Small intestine (tissue), 7 donors: ENCODE data around the gene CYFIP1. TPM values are rescaled to one million over a fixed set of nuclear protein-coding genes. Genes with fewer than 3 reads are reported as not detected.

Experiments
- DNase-seq, 2 donors: peaks; one replicate each; pipeline versions ENCODE4 v3.0.0 to v3.0.0-alpha.2; 2013
- FAIRE-seq: peaks from 2 replicates; lab custom pipeline; 2012; peaks lifted over from hg19 to GRCh38; lab: Jason Lieb, UNC
- H3K27ac ChIP-seq, 3 donors: one replicate each; pipeline ENCODE4 v1.5.1; 2013; ENCODE audit warnings: low read length in 2 of 3, mild to moderate bottlenecking in 2 of 3, control low read depth in 1 of 3, inconsistent platforms in 1 of 3, low read depth in 1 of 3, moderate library complexity in 1 of 3
- H3K27me3 ChIP-seq, 3 donors: one replicate each; pipeline ENCODE4 v1.6.1; 2013; ENCODE audit warnings: low read length in 3 of 3, inconsistent platforms in 1 of 3; ENCODE audit not compliant: control insufficient read depth in 3 of 3, insufficient read depth in 3 of 3
- H3K36me3 ChIP-seq, 3 donors: one replicate each; pipeline ENCODE4 v1.6.1; 2013; ENCODE audit warnings: low read length in 3 of 3, inconsistent platforms in 1 of 3, low read depth in 1 of 3, mild to moderate bottlenecking in 1 of 3, moderate library complexity in 1 of 3; ENCODE audit not compliant: control insufficient read depth in 3 of 3, insufficient read depth in 2 of 3
- H3K4me1 ChIP-seq, 3 donors: one replicate each; pipeline ENCODE4 v1.6.1; 2013; ENCODE audit warnings: low read length in 2 of 3, inconsistent platforms in 1 of 3, low read depth in 1 of 3, mild to moderate bottlenecking in 1 of 3, moderate library complexity in 1 of 3; ENCODE audit not compliant: control insufficient read depth in 3 of 3, insufficient read depth in 2 of 3
- H3K4me3 ChIP-seq, 3 donors: one replicate each; pipeline ENCODE4 v1.5.1; 2013; ENCODE audit warnings: low read length in 3 of 3, control low read depth in 1 of 3, inconsistent platforms in 1 of 3, low read depth in 1 of 3, mild to moderate bottlenecking in 1 of 3, moderate library complexity in 1 of 3
- H3K9me3 ChIP-seq, 2 donors: one replicate each; pipeline ENCODE4 v1.6.1; 2013; ENCODE audit warnings: low read depth in 1 of 2, low read length in 1 of 2; ENCODE audit not compliant: control insufficient read depth in 2 of 2, insufficient read depth in 1 of 2
- WGBS, 3 donors: extraction: QIAGEN DNeasy Blood & Tissue Kit; methylation state at CpG; one replicate each; pipeline ENCODE4 v1.1.7; 2013; 5-methylcytosine and 5-hydroxymethylcytosine counted together
- polyA plus RNA-seq, 4 donors: library from polyadenylated mRNA; stranded (reverse) in 3 of 4; unstranded in 1 of 4; fragments of 200-250 nt in 3 of 4; fragments of 120-200 nt in 1 of 4; gene quantifications; one replicate each; pipeline versions ENCODE4 v1.2.1 to v1.2.3, GENCODE V29; 2013
- donor health status: healthy with polysubstance abuse.
- donor health status: control.
- donor health status: control.
- donor health status: Bipolar disorder and iron deficiency.
- donor health status: healthy.

Gene CYFIP1
- polyA plus RNA-seq, 4 donors = 35.9 to 93.9 (median 51.8) TPM

- WGBS, 3 donors = 65 to 95% (median 83%) methylated on average over 2 of the region's 2 CpGs
- DNase-seq (no peak), FAIRE-seq (no peak)
- Histone ChIP-seq H3K27me3 (no peaks in the 10 kb centered on the region), H3K4me3 (no peak overlapping the region), H3K9me3 (no peaks in the 10 kb centered on the region), H3K36me3 (peaks cover 3 to 12% (median 3%) of the 10 kb centered on the region in 3 donors), H3K27ac (no peak overlapping the region), H3K4me1 (peaks cover 0 to 2% (median 0%) of the 10 kb centered on the region in 3 donors)
Measured at GRCh38 chr15:22845289-22845900, 134.8 kb downstream of the CYFIP1 start.

- peaks cover 0 to 2% (median 0%) of the 10 kb centered on the region in 3 donors for H3K4me1 ChIP-seq
- 74 to 84% (median 77%) methylated on average over 19 of the region's 19 CpGs for WGBS, 3 donors
- H3K36me3 ChIP-seq = peaks cover 3 to 10% (median 3%) of the 10 kb centered on the region in 3 donors
- no peak overlapping the region for H3K27ac ChIP-seq
- H3K27me3 ChIP-seq = no peaks in the 10 kb centered on the region
- no peak for FAIRE-seq
- H3K4me3 ChIP-seq = no peak overlapping the region
- no peaks in the 10 kb centered on the region for H3K9me3 ChIP-seq
- DNase-seq = no peak
Measured at GRCh38 chr15:22844421-22845288, 135.5 kb downstream of the CYFIP1 start.

DNA sequence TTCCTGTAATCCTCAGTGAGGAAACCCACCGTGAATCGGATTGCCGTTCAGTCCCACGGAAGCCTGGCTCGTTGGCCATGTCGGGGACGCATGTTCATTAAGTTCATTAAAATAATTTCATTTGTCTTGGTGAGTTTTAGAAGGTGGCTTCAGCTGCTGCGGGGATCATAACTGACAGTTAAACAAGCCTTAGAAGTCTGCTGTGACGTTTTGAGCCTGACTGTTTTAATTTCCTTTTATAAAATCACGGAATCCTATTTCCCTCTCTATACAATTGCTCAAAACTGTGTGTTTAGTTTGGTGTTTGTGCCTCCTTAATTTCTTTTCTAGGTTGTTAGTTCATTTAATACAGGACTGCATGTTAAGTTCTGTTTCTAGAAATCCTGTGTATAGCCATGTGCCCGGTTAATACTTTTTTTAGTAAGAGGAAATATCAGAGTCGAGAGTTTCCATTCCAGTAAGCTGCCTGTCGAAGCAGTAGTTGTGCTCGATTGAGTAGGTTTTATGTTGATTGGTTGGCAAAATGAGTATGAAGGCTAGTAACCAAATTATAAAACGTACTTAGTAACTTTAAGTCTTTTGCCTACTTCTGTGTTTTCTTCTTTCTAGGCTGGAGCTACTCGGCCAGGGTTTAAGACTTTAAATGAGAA lies 141.0 kb downstream of the CYFIP1 start:
- 0 to 1% (median 0%) methylated on average over 16 of the region's 16 CpGs for WGBS, 3 donors
- H3K4me1 ChIP-seq = peaks cover 0 to 2% (median 0%) of the 10 kb centered on the region in 3 donors
- FAIRE-seq = no peak

DNA sequence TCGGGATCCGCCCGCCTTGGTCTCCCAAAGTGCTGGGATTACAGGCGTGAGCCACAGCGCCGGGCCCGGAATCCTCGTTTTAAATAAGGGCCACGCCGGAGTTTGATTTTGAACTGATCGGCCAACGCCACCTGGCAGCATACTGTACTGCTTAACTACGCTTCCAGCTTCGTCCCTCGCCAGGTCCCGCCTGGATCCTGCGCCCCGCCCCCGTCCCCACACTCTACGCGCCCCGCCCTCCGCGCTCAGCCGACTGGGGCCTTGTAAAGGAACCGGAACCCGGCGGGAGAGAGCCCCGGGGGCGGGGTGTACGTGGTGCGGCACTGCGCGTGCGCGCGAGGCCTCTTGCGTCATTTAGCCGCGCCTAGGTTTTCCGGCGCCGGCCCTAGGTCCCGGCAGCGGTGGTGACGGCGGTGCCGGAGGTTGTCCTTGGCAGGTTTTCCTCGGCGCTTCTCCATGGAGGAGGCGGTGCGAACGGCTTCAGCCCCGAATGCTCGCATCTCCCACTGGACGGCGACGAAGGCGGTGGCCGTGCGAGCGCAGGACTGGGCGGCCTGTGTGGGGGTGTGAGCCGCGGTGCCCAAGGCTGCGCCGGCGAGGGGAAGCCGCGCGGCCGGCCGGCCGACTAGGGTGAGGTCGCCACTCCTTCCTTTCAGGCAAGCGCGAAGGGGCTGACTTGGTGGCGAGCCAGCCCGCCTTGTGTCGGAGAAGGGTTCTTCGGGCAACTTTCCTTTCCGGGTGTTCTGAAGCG lies 141.7 kb downstream of the CYFIP1 start, which contains the start of gene NIPA2:
Gene NIPA2 (plus strand): TSS at position 375 of the 751 bp plus-strand sequence. CDS start 13,066 bp downstream, outside the sequence.
- DNase-seq (peak; percentile 98 to 100), FAIRE-seq (no peak)
- peak within 1 kb of the TSS; percentile 69 to 82 (median 80) for H3K4me3 ChIP-seq

More for the DNA sequence above, 141.0 kb downstream of the CYFIP1 start:
- peaks cover 0 to 2% (median 0%) of the 10 kb centered on the region in 3 donors for H3K36me3 ChIP-seq
- DNase-seq = peak; percentile 21 to 23
- peak overlapping the region; percentile 69 to 82 (median 80) for H3K4me3 ChIP-seq
- H3K27ac ChIP-seq = peak overlapping the region; percentile 89 to 96 (median 95)
- no peaks in the 10 kb centered on the region for H3K27me3 ChIP-seq
- no peaks in the 10 kb centered on the region for H3K9me3 ChIP-seq

GRCh38 chr15:22831473-22831872 lies 148.7 kb downstream of the CYFIP1 start:
- DNase-seq (no peak), FAIRE-seq (no peak)
- Histone ChIP-seq H3K9me3 (peaks cover 0 to 1% of the 10 kb centered on the region in 2 donors), H3K4me3 (no peak overlapping the region), H3K4me1 (no peaks in the 10 kb centered on the region), H3K36me3 (peaks cover 2 to 7% (median 6%) of the 10 kb centered on the region in 3 donors), H3K27me3 (no peaks in the 10 kb centered on the region), H3K27ac (no peak overlapping the region)
- WGBS, 3 donors = 57 to 84% (median 79%) methylated on average over 1 of the region's 1 CpG

More for the DNA sequence above, 141.7 kb downstream of the CYFIP1 start, which contains the start of gene NIPA2:
- WGBS, 3 donors = 0% methylated on average over 66 to 83 of the region's 83 CpGs
- Histone ChIP-seq H3K27me3 (no peaks in the 10 kb centered on the region), H3K9me3 (no peaks in the 10 kb centered on the region), H3K4me1 (peaks cover 0 to 2% (median 0%) of the 10 kb centered on the region in 3 donors), H3K36me3 (no peaks in the 10 kb centered on the region), H3K27ac (peak within 1 kb of the TSS; percentile 89 to 96 (median 95))

GRCh38 chr15:22827125-22827524 lies 153.0 kb downstream of the CYFIP1 start:
- WGBS, 3 donors = 69 to 100% (median 89%) methylated on average over 1 of the region's 1 CpG

GRCh38 chr15:22823495-22824128 lies 156.6 kb downstream of the CYFIP1 start:
- WGBS, 3 donors = 94 to 97% (median 95%) methylated on average over 26 to 29 of the region's 29 CpGs
- Histone ChIP-seq H3K36me3 (peaks cover 6 to 35% (median 19%) of the 10 kb centered on the region in 3 donors), H3K27me3 (no peaks in the 10 kb centered on the region), H3K4me1 (no peaks in the 10 kb centered on the region), H3K4me3 (no peak overlapping the region), H3K9me3 (no peaks in the 10 kb centered on the region), H3K27ac (no peak overlapping the region)
- DNase-seq = no peak
- no peak for FAIRE-seq

More at GRCh38 chr15:22827125-22827524, 153.0 kb downstream of the CYFIP1 start:
- Histone ChIP-seq H3K27me3 (no peaks in the 10 kb centered on the region), H3K9me3 (no peaks in the 10 kb centered on the region), H3K4me1 (no peaks in the 10 kb centered on the region), H3K36me3 (peaks cover 8 to 21% (median 15%) of the 10 kb centered on the region in 3 donors), H3K27ac (peak overlapping the region in 1 of 3 donors; percentile 8), H3K4me3 (no peak overlapping the region)
- DNase-seq = no peak
- no peak for FAIRE-seq
